GM12878 (cell line): Measurements from ENCODE around the gene OR1D2. TPM values are rescaled to one million over a fixed set of nuclear protein-coding genes. Genes with fewer than 3 reads are reported as not detected.

Experiments
- ATAC-seq: fragments of 200-7000 bp; cut with Tn5 transposase; 3 replicates; pipeline ENCODE4 v1.9.1; 2020; ENCODE audit warnings: mild to moderate bottlenecking, moderate library complexity
- BruUV-seq: library from RNA; stranded (reverse); fragments of 400-500 nt; replicated peaks from 2 replicates; lab custom pipeline; 2021; lab: Mats Ljungman, UMichigan
- CTCF ChIA-PET: fragments of 300-600 bp; sonication (Branson Sonifier 250); formaldehyde crosslinking; extraction: SDS; loops from one replicate; lab custom pipeline; 2021; ENCODE audit warnings: inconsistent platforms; lab: Yijun Ruan, JAX
- POLR2A ChIA-PET: fragments of 350-600 bp; formaldehyde crosslinking; extraction: SDS; loops from one replicate; lab custom pipeline; 2021; ENCODE audit warnings: inconsistent platforms; lab: Charles Lee
- RAD21 ChIA-PET: fragments of 300-600 bp; sonication (Branson Sonifier 250); formaldehyde crosslinking; loops from one replicate; lab custom pipeline; 2023; ENCODE audit warnings: antibody characterized with exemption; ENCODE audit not compliant: unreplicated experiment; lab: Charles Lee
- SMC1A ChIA-PET: fragments of 300-600 bp; sonication (Branson Sonifier 250); formaldehyde crosslinking; loops from one replicate; lab custom pipeline; 2023; ENCODE audit not compliant: unreplicated experiment, uncharacterized antibody; lab: Charles Lee
- DNase-seq: peaks from one replicate; pipeline ENCODE4 v3.0.0-alpha.2; 2011; ENCODE audit warnings: low read depth, low spot score
- FAIRE-seq: peaks from 3 replicates; lab custom pipeline; 2011; peaks lifted over from hg19 to GRCh38; lab: Jason Lieb, UNC
- H2AFZ ChIP-seq: 2 replicates; pipeline ENCODE4 v1.6.0; 2011; ENCODE audit warnings: low read depth, low read length, control low read depth; ENCODE audit not compliant: control insufficient read depth
- H3K27ac ChIP-seq: 2 replicates; pipeline ENCODE4 v1.5.1; 2011; ENCODE audit warnings: control low read depth; ENCODE audit not compliant: control insufficient read depth, insufficient read depth
- H3K27me3 ChIP-seq, 2 experiments: replicated peaks in 1 of 2; 2 replicates each; pipeline versions ENCODE4 v1.6.0 to v1.6.1; 2011; ENCODE audit warnings: low read length in 1 of 2; ENCODE audit not compliant: control insufficient read depth in 2 of 2, insufficient read depth in 2 of 2
- H3K36me3 ChIP-seq, 2 experiments: 2 replicates each; pipeline ENCODE4 v1.5.1; 2011; ENCODE audit warnings: low read length in 1 of 2; ENCODE audit not compliant: control insufficient read depth in 2 of 2, insufficient read depth in 2 of 2
- H3K4me1 ChIP-seq: 2 replicates; pipeline ENCODE4 v1.6.1; 2011; ENCODE audit warnings: mild to moderate bottlenecking, low read length, moderate library complexity, mixed read lengths; ENCODE audit not compliant: control insufficient read depth, insufficient read depth
- H3K4me2 ChIP-seq: 2 replicates; pipeline ENCODE4 v1.6.0; 2011; ENCODE audit warnings: control low read depth; ENCODE audit not compliant: control insufficient read depth, insufficient read depth
- H3K4me3 ChIP-seq: fragments of 200-600 bp; sonication (generic); 2 replicates; pipeline ENCODE4 v1.5.1; 2016
- H3K79me2 ChIP-seq: 2 replicates; pipeline ENCODE4 v1.6.0; 2011; ENCODE audit warnings: low read length; ENCODE audit not compliant: control insufficient read depth, insufficient read depth
- H3K9ac ChIP-seq: 2 replicates; pipeline ENCODE4 v1.8.0; 2011; ENCODE audit warnings: low read length, control low read depth, mixed read lengths; ENCODE audit not compliant: control insufficient read depth, insufficient read depth
- H3K9me3 ChIP-seq: replicated peaks from 3 replicates; pipeline ENCODE4 v1.5.1; 2011; ENCODE audit warnings: mild to moderate bottlenecking, low read length; ENCODE audit not compliant: control insufficient read depth, insufficient read depth
- H4K20me1 ChIP-seq: 2 replicates; pipeline ENCODE4 v1.6.0; 2011; ENCODE audit not compliant: control insufficient read depth, insufficient read depth
- CBX5 ChIP-seq: sonication (generic); IDR thresholded peaks from 2 replicates; pipeline ENCODE4 v1.6.1; 2016; ENCODE audit warnings: low read depth, moderate library complexity, mild to moderate bottlenecking, inconsistent platforms
- CTCF ChIP-seq, 3 experiments: IDR thresholded peaks in 2 of 3; conservative IDR thresholded peaks in 1 of 3; 2 replicates each; pipeline ENCODE4 v1.5.1; 2011; ENCODE audit warnings: low read depth in 3 of 3, low read length in 3 of 3, mild to moderate bottlenecking in 3 of 3, control low read depth in 2 of 3, moderate library complexity in 2 of 3, inconsistent platforms in 1 of 3, mixed read lengths in 1 of 3; ENCODE audit not compliant: control insufficient read depth in 2 of 3, insufficient read depth in 1 of 3; ENCODE audit errors: extremely low read depth in 1 of 3
- E2F8 ChIP-seq: fragments of 450-650 bp; IDR thresholded peaks from 2 replicates; pipeline ENCODE4 v1.6.1; 2018; ENCODE audit warnings: mild to moderate bottlenecking, low read depth, moderate library complexity; ENCODE audit not compliant: partially characterized antibody
- EED ChIP-seq: sonication (generic); IDR thresholded peaks from 2 replicates; pipeline ENCODE4 v1.6.1; 2016; ENCODE audit warnings: antibody characterized with exemption, low read depth
- EZH2 ChIP-seq: IDR thresholded peaks from 2 replicates; pipeline ENCODE4 v1.6.1; 2012; ENCODE audit warnings: low read depth, mild to moderate bottlenecking, control low read depth, inconsistent platforms, low read length, borderline replicate concordance; ENCODE audit not compliant: control insufficient read depth
- GABPA ChIP-seq: IDR thresholded peaks from 2 replicates; pipeline ENCODE4 v1.6.1; 2014; ENCODE audit warnings: antibody characterized with exemption, low read depth, mild to moderate bottlenecking, inconsistent platforms
- IRF4 ChIP-seq: IDR thresholded peaks from 2 replicates; pipeline ENCODE4 v1.6.1; 2011; ENCODE audit warnings: low read depth, low read length
- NFYB ChIP-seq: IDR thresholded peaks from 2 replicates; pipeline ENCODE4 v1.6.1; 2011; ENCODE audit warnings: low read depth, mild to moderate bottlenecking, low read length, improper control_type of control experiment, moderate library complexity; ENCODE audit not compliant: insufficient read depth
- PAX8 ChIP-seq: fragments of 450-650 bp; IDR thresholded peaks from 2 replicates; pipeline ENCODE4 v1.6.1; 2017; ENCODE audit warnings: mild to moderate bottlenecking, moderate library complexity
- RAD21 ChIP-seq: IDR thresholded peaks from 2 replicates; pipeline ENCODE4 v1.6.1; 2011; ENCODE audit warnings: mild to moderate bottlenecking, low read depth, low read length, moderate library complexity; ENCODE audit not compliant: insufficient read depth
- RUNX3 ChIP-seq: IDR thresholded peaks from 2 replicates; pipeline ENCODE4 v1.6.1; 2012; ENCODE audit warnings: low read length, inconsistent platforms
- YY1 ChIP-seq: IDR thresholded peaks from 2 replicates; pipeline ENCODE4 v1.6.1; 2011; ENCODE audit warnings: low read depth, mild to moderate bottlenecking, low read length
- ZBED1 ChIP-seq: IDR thresholded peaks from 2 replicates; pipeline ENCODE4 v1.6.1; 2016; ENCODE audit warnings: borderline replicate concordance
- ZNF622 ChIP-seq: fragments of 450-650 bp; IDR thresholded peaks from 2 replicates; pipeline ENCODE4 v1.6.1; 2017; ENCODE audit warnings: mild to moderate bottlenecking, inconsistent platforms
- WGBS: methylation state at CpG from one replicate; pipeline ENCODE4 v1.1.6; 2016; ENCODE audit warnings: low lambda C conversion rate; ENCODE audit not compliant: insufficient replicate concordance, insufficient coverage; ENCODE audit errors: missing lambda C conversion rate; 5-methylcytosine and 5-hydroxymethylcytosine counted together
- in situ Hi-C: fragments of 300-500 bp; cut with MboI; formaldehyde crosslinking; loops from 9 replicates; pipeline ENCODE4 v1.14.3; 2018; ENCODE audit warnings: mixed read lengths
- intact Hi-C: fragments of 100-400 bp; cut with micrococcal nuclease; formaldehyde crosslinking; loops from one replicate; pipeline ENCODE4 v1.14.2; 2022; ENCODE audit not compliant: unreplicated experiment
- polyA plus RNA-seq, 11 experiments: library from polyadenylated mRNA; depleted of rRNA in 4 of 11; unstranded in 6 of 11; stranded (reverse) in 5 of 11; fragments of >200 nt; fragmentation: Nextera tagmentation in 4 of 11; fragmentation: Illumina TruSeq in 1 of 11; extraction: Ambion mirVana in 4 of 11; extraction: Trizol in 1 of 11; gene quantifications; 1 replicate in 1 of 11; 2 replicates in 10 of 11; pipeline versions ENCODE4 v1.2.1 to v1.2.3, GENCODE V29; 2011 to 2016; ENCODE audit warnings: inconsistent platforms in 2 of 11, missing spikeins in 2 of 11, low read depth in 1 of 11
- total RNA-seq, 4 experiments: library from RNA; depleted of rRNA in 3 of 4; stranded (reverse); fragments of >200 nt in 3 of 4; fragmentation: Illumina TruSeq in 1 of 4; extraction: Trizol in 1 of 4; gene quantifications; 2 replicates each; pipeline versions ENCODE4 v1.2.1 to v1.2.3, GENCODE V29; 2013 to 2021
- TF ChIP-seq, protein P1 (sequence below): fragments of 450-650 bp; IDR thresholded peaks from 2 replicates; pipeline ENCODE4 v1.6.1; 2017; ENCODE audit warnings: antibody characterized with exemption, mild to moderate bottlenecking, moderate library complexity

The OR1D2 gene
- total and polyA plus RNA-seq, 10 of the 15 experiments (the other 5 are each of a cell fraction or from before 2014, with no cell fraction given): not detected

- TF ChIP-seq NFYB: peak; percentile 92
- TF ChIP-seq RUNX3: peak; percentile 13; the same call in 1 of the 2 replicates
- TF ChIP-seq GABPA: peak; percentile 68
- TF ChIP-seq CTCF (IDR thresholded peaks at IDR 0.05 in 2 of 3, conservative IDR thresholded peaks at IDR 0.05 in 1 of 3; ENCODE audit: control insufficient read depth in 2 of 3, extremely low read depth in 1 of 3, insufficient read depth in 1 of 3, low read depth in 3 of 3, low read length in 3 of 3): peak; percentile 59 to 77 (median 64)
- TF ChIP-seq RAD21: peak; percentile 70
- TF ChIP-seq EED: 0 out of 2 replicates have a peak, but pooled peaks have one; percentile 32
- TF ChIP-seq YY1: peak; percentile 52
These were observed 55.3 kb downstream of the OR1D2 start (continued) for GRCh38 chr17:3048727-3049471.

DNA sequence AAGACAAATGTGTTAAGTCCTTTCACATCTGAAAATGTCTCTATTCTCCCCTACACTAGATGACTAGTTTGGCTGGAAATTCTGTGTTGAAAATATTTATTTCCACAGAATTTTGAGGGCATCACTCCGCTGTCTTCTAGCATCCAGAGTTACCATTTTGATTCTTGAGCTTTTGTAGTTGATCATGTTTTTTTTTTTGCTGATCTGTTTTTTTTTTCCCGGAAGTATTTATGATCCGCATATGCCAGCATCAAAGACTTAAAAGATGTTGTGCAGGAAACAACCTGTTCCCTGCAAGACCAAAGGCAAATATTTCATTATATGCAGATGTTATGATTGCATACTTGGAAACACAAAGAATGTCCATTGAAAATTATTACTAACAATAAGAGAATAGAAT lies 57.5 kb downstream of the OR1D2 start:
- no TSS peak for BruUV-seq
- Histone ChIP-seq H3K4me1 (no peaks in the 10 kb centered on the region), H4K20me1 (no peaks in the 10 kb centered on the region), H3K4me3 (no peak overlapping the region), H3K27me3 (no peaks in the 10 kb centered on the region), H3K27ac (no peak overlapping the region), H2AFZ (no peak overlapping the region), H3K4me2 (no peak overlapping the region), H3K9ac (no peak overlapping the region), H3K79me2 (no peaks in the 10 kb centered on the region), H3K9me3 (no peaks in the 10 kb centered on the region; the same call in 2 of the 3 replicates), H3K36me3 (no peaks in the 10 kb centered on the region)
- ChIA-PET SMC1A (interaction anchor here (1.0 kb wide), 1 partner anchor 390 kb away, joined by 3 read pairs; no protein-coding TSS in a partner anchor), RAD21 (no interaction called here), POLR2A (no interaction called here), CTCF (no interaction called here)
- intact Hi-C loops (loop anchor here (10.0 kb wide), 2 partner anchors 598 to 688 kb away; no protein-coding TSS in a partner anchor), in situ Hi-C loops (no loop called here)
- 57% methylated on average over 3 of the region's 3 CpGs for WGBS
- DNase-seq (no peak), ATAC-seq (no peak), FAIRE-seq (no peak)
- TF ChIP-seq, protein P1, sequence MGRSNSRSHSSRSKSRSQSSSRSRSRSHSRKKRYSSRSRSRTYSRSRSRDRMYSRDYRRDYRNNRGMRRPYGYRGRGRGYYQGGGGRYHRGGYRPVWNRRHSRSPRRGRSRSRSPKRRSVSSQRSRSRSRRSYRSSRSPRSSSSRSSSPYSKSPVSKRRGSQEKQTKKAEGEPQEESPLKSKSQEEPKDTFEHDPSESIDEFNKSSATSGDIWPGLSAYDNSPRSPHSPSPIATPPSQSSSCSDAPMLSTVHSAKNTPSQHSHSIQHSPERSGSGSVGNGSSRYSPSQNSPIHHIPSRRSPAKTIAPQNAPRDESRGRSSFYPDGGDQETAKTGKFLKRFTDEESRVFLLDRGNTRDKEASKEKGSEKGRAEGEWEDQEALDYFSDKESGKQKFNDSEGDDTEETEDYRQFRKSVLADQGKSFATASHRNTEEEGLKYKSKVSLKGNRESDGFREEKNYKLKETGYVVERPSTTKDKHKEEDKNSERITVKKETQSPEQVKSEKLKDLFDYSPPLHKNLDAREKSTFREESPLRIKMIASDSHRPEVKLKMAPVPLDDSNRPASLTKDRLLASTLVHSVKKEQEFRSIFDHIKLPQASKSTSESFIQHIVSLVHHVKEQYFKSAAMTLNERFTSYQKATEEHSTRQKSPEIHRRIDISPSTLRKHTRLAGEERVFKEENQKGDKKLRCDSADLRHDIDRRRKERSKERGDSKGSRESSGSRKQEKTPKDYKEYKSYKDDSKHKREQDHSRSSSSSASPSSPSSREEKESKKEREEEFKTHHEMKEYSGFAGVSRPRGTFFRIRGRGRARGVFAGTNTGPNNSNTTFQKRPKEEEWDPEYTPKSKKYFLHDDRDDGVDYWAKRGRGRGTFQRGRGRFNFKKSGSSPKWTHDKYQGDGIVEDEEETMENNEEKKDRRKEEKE: no peak
- no peak for TF ChIP-seq ZNF622
- no peak for TF ChIP-seq CBX5
- no peak for TF ChIP-seq E2F8
- TF ChIP-seq PAX8: no peak
- TF ChIP-seq GABPA: no peak
- no peak for TF ChIP-seq EZH2
- no peak for TF ChIP-seq ZBED1
- no peak for TF ChIP-seq IRF4
